IMR-90 (cell line): ENCODE measurements around the gene P4HA2. TPM values are rescaled to one million over a fixed set of nuclear protein-coding genes. Genes with fewer than 3 reads are reported as not detected.
A peak's percentile ranks its signal among the peaks of the same experiment; 100 is the strongest.

Experiments used
- ATAC-seq: fragments of 200-7000 bp; cut with Tn5 transposase; 2 replicates; pipeline ENCODE4 v1.9.1; 2020; ENCODE audit warnings: low read depth, mild to moderate bottlenecking, moderate library complexity
- BruUV-seq: library from RNA; stranded (reverse); fragments of 400-500 nt; replicated peaks from 2 replicates; lab custom pipeline; 2021; lab: Mats Ljungman, UMichigan
- CTCF ChIA-PET: fragments of 300-600 bp; formaldehyde crosslinking; extraction: SDS; loops from one replicate; lab custom pipeline; 2021; ENCODE audit warnings: antibody characterized with exemption; lab: Yijun Ruan, JAX
- POLR2A ChIA-PET: fragments of 300-600 bp; sonication (Branson Sonifier 250); formaldehyde crosslinking; loops from one replicate; lab custom pipeline; 2022; ENCODE audit warnings: antibody characterized with exemption; ENCODE audit not compliant: unreplicated experiment; lab: Charles Lee
- DNase-seq: peaks from one replicate; pipeline ENCODE4 v3.0.0; 2013
- H2AFZ ChIP-seq: replicated peaks from 2 replicates; pipeline ENCODE3; 2013; ENCODE audit warnings: low read length, mild to moderate bottlenecking; ENCODE audit not compliant: poor library complexity
- H2AK5ac ChIP-seq: 2 replicates; pipeline ENCODE4 v1.6.1; 2013; ENCODE audit warnings: low read depth, low read length, inconsistent platforms
- H2AK9ac ChIP-seq: replicated peaks from 2 replicates; pipeline ENCODE3; 2013; ENCODE audit warnings: mild to moderate bottlenecking, low read depth, low read length, moderate library complexity; ENCODE audit not compliant: poor library complexity
- H2BK120ac ChIP-seq: 2 replicates; pipeline ENCODE4 v1.6.1; 2013; ENCODE audit warnings: low read depth, low read length, inconsistent platforms
- H2BK15ac ChIP-seq: 3 replicates; pipeline ENCODE4 v1.6.1; 2013; ENCODE audit warnings: low read depth, low read length, inconsistent platforms
- H2BK20ac ChIP-seq: 2 replicates; pipeline ENCODE4 v1.6.1; 2013; ENCODE audit warnings: low read depth, mild to moderate bottlenecking, inconsistent platforms, low read length, moderate library complexity
- H2BK5ac ChIP-seq: 2 replicates; pipeline ENCODE4 v1.6.1; 2013; ENCODE audit warnings: mild to moderate bottlenecking, low read depth, low read length, inconsistent platforms; ENCODE audit not compliant: poor library complexity, severe bottlenecking
- H3K14ac ChIP-seq: replicated peaks from 2 replicates; pipeline ENCODE4 v1.6.1; 2013; ENCODE audit warnings: low read depth, low read length, inconsistent platforms
- H3K18ac ChIP-seq: 2 replicates; pipeline ENCODE4 v1.6.1; 2013; ENCODE audit warnings: low read depth, low read length, control low read depth
- H3K23ac ChIP-seq: 2 replicates; pipeline ENCODE4 v1.6.1; 2013; ENCODE audit warnings: low read depth, low read length, inconsistent platforms
- H3K27ac ChIP-seq: 2 replicates; pipeline ENCODE4 v1.5.1; 2013; ENCODE audit warnings: mild to moderate bottlenecking, control low read depth, low read length; ENCODE audit not compliant: insufficient read depth
- H3K27me3 ChIP-seq: 2 replicates; pipeline ENCODE4 v1.6.1; 2013; ENCODE audit warnings: low read length; ENCODE audit not compliant: control insufficient read depth, insufficient read depth
- H3K36me3 ChIP-seq: 2 replicates; pipeline ENCODE4 v1.6.1; 2013; ENCODE audit warnings: low read length, mixed read lengths; ENCODE audit not compliant: control insufficient read depth, insufficient read depth
- H3K4ac ChIP-seq: 2 replicates; pipeline ENCODE4 v1.6.1; 2013; ENCODE audit warnings: low read depth, low read length, inconsistent platforms
- H3K4me1 ChIP-seq: 2 replicates; pipeline ENCODE4 v1.6.1; 2013; ENCODE audit warnings: low read length, mixed read lengths; ENCODE audit not compliant: control insufficient read depth, insufficient read depth
- H3K4me2 ChIP-seq: 2 replicates; pipeline ENCODE4 v1.6.1; 2013; ENCODE audit warnings: low read depth, mild to moderate bottlenecking, control low read depth, low read length, moderate library complexity
- H3K4me3 ChIP-seq: 2 replicates; pipeline ENCODE4 v1.5.1; 2013; ENCODE audit warnings: low read depth, mild to moderate bottlenecking, control low read depth, low read length, moderate library complexity; ENCODE audit not compliant: insufficient read depth
- H3K56ac ChIP-seq: 2 replicates; pipeline ENCODE4 v1.6.1; 2013; ENCODE audit warnings: low read length, inconsistent platforms; ENCODE audit not compliant: insufficient read depth; ENCODE audit errors: extremely low read depth
- H3K79me1 ChIP-seq, 2 experiments: 2 replicates each; pipeline ENCODE4 v1.6.1; 2013; ENCODE audit warnings: low read length in 2 of 2, inconsistent platforms in 1 of 2, low read depth in 1 of 2
- H3K9ac ChIP-seq: 2 replicates; pipeline ENCODE4 v1.6.1; 2013; ENCODE audit warnings: low read depth, low read length, control low read depth
- H3K9me1 ChIP-seq: 2 replicates; pipeline ENCODE4 v1.6.1; 2013; ENCODE audit warnings: low read length, inconsistent platforms; ENCODE audit not compliant: insufficient read depth
- H3K9me3 ChIP-seq: 2 replicates; pipeline ENCODE4 v1.6.1; 2013; ENCODE audit warnings: low read length; ENCODE audit not compliant: control insufficient read depth, insufficient read depth
- H4K20me1 ChIP-seq: 2 replicates; pipeline ENCODE4 v1.6.1; 2013; ENCODE audit warnings: low read length, inconsistent platforms; ENCODE audit not compliant: insufficient read depth
- H4K5ac ChIP-seq: 2 replicates; pipeline ENCODE4 v1.6.1; 2013; ENCODE audit warnings: mild to moderate bottlenecking, low read depth, low read length, control low read depth
- H4K8ac ChIP-seq, 2 experiments: 2 replicates each; pipeline ENCODE4 v1.6.1; 2013; ENCODE audit warnings: low read depth in 2 of 2, low read length in 2 of 2, control low read depth in 1 of 2, inconsistent platforms in 1 of 2
- H4K91ac ChIP-seq: 2 replicates; pipeline ENCODE4 v1.6.1; 2013; ENCODE audit warnings: low read depth, low read length, inconsistent platforms; ENCODE audit not compliant: insufficient read depth
- BHLHE40 ChIP-seq: fragments of 150-350 bp; IDR thresholded peaks from 2 replicates; pipeline ENCODE4 v1.6.1; 2016; ENCODE audit warnings: mild to moderate bottlenecking, low read depth, low read length
- CEBPB ChIP-seq: IDR thresholded peaks from 2 replicates; pipeline ENCODE4 v1.6.1; 2012; ENCODE audit warnings: low read depth, low read length, improper control_type of control experiment
- CHD1 ChIP-seq: IDR thresholded peaks from 2 replicates; pipeline ENCODE4 v1.6.1; 2012; ENCODE audit warnings: low read depth, low read length, improper control_type of control experiment
- CTCF ChIP-seq: conservative IDR thresholded peaks from 2 replicates; pipeline ENCODE4 v1.5.1; 2012; ENCODE audit warnings: mild to moderate bottlenecking, low read depth, low read length, improper control_type of control experiment
- ELK1 ChIP-seq: fragments of 150-350 bp; IDR thresholded peaks from 2 replicates; pipeline ENCODE4 v1.6.1; 2016; ENCODE audit warnings: low read depth, mild to moderate bottlenecking, low read length, moderate library complexity, borderline replicate concordance
- FOS ChIP-seq: fragments of 150-350 bp; IDR thresholded peaks from 2 replicates; pipeline ENCODE4 v1.6.1; 2016; ENCODE audit warnings: low read depth, low read length
- MAFK ChIP-seq: IDR thresholded peaks from 2 replicates; pipeline ENCODE4 v1.6.1; 2012; ENCODE audit warnings: low read depth, low read length, improper control_type of control experiment
- MAZ ChIP-seq: IDR thresholded peaks from 2 replicates; pipeline ENCODE4 v1.6.1; 2012; ENCODE audit warnings: low read depth, mild to moderate bottlenecking, low read length, improper control_type of control experiment, moderate library complexity, borderline replicate concordance
- MXI1 ChIP-seq: IDR thresholded peaks from 2 replicates; pipeline ENCODE4 v1.6.1; 2012; ENCODE audit warnings: low read depth, mild to moderate bottlenecking, low read length, moderate library complexity, borderline replicate concordance
- NFE2L2 ChIP-seq: fragments of 150-350 bp; IDR thresholded peaks from 2 replicates; pipeline ENCODE4 v1.6.1; 2016; ENCODE audit warnings: low read depth, mild to moderate bottlenecking, low read length
- POLR2A ChIP-seq: IDR thresholded peaks from 2 replicates; pipeline ENCODE4 v1.6.1; 2012; ENCODE audit warnings: mild to moderate bottlenecking, low read depth, low read length
- RAD21 ChIP-seq: IDR thresholded peaks from 2 replicates; pipeline ENCODE4 v1.6.1; 2012; ENCODE audit warnings: low read length, improper control_type of control experiment
- RCOR1 ChIP-seq: IDR thresholded peaks from 2 replicates; pipeline ENCODE4 v1.6.1; 2012; ENCODE audit warnings: mild to moderate bottlenecking, low read length, improper control_type of control experiment; ENCODE audit not compliant: insufficient replicate concordance
- RFX5 ChIP-seq: IDR thresholded peaks from 2 replicates; pipeline ENCODE4 v1.8.0; 2012; ENCODE audit warnings: low read depth, mild to moderate bottlenecking, low read length, moderate library complexity
- SMC3 ChIP-seq: fragments of 150-350 bp; IDR thresholded peaks from 2 replicates; pipeline ENCODE4 v1.6.1; 2016; ENCODE audit warnings: low read depth, mild to moderate bottlenecking, antibody characterized with exemption, low read length, moderate library complexity
- USF2 ChIP-seq: fragments of 150-350 bp; IDR thresholded peaks from 2 replicates; pipeline ENCODE4 v1.6.1; 2017; ENCODE audit warnings: mild to moderate bottlenecking, antibody characterized with exemption, low read length, low read depth
- WGBS, 2 experiments: methylation state at CpG; one replicate each; pipeline versions ENCODE4 v1.1.5 to v1.1.7; 2013; ENCODE audit warnings: missing lambda C conversion rate in 2 of 2; ENCODE audit not compliant: insufficient read length in 1 of 2; ENCODE audit errors: extremely low coverage in 2 of 2; 5-methylcytosine and 5-hydroxymethylcytosine counted together
- dilution Hi-C: fragments of 300-500 bp; cut with HindIII; formaldehyde crosslinking; loops from one replicate; pipeline ENCODE4 v1.14.3; 2018; ENCODE audit warnings: low sequenced_read_pairs; ENCODE audit not compliant: unreplicated experiment
- in situ Hi-C: fragments of 300-500 bp; cut with MboI; formaldehyde crosslinking; loops from 3 replicates; pipeline ENCODE4 v1.14.3; 2019; ENCODE audit warnings: low sequenced_read_pairs, inconsistent platforms, mixed read lengths
- intact Hi-C: fragments of 100-400 bp; cut with micrococcal nuclease; formaldehyde crosslinking; loops from 2 replicates; pipeline ENCODE4 v1.10.0; 2022
- polyA plus RNA-seq, 3 experiments: library from polyadenylated mRNA; depleted of rRNA; stranded (reverse); fragments of >200 nt; gene quantifications; 2 replicates each; pipeline ENCODE4 v1.2.3, GENCODE V29; 2012; ENCODE audit warnings: low replicate concordance in 1 of 3
- total RNA-seq: library from RNA; depleted of rRNA; stranded (reverse); fragments of >200 nt; gene quantifications from 2 replicates; pipeline ENCODE4 v1.2.3, GENCODE V29; 2012

P4HA2 gene
- total and polyA plus RNA-seq, 2 of the 4 experiments (the other 2 are of a cell fraction): 186 to 225 TPM

GRCh38 chr5:132260051-132260450 is 32.4 kb upstream of the P4HA2 start:
- H3K23ac ChIP-seq: peak overlapping the region; percentile 96
- H3K14ac ChIP-seq: peak overlapping the region; percentile 98
- H3K9me3 ChIP-seq: no peaks in the 10 kb centered on the region
- H3K56ac ChIP-seq: peak overlapping the region; percentile 72; the same call in 1 of the 2 replicates
- ATAC-seq (no peak), DNase-seq (peak; percentile 61)
- peak overlapping the region; percentile 99 for H2AK9ac ChIP-seq
- peak overlapping the region; percentile 97 for H2BK5ac ChIP-seq
- H3K4me1 ChIP-seq: peaks cover 53% of the 10 kb centered on the region
- in situ Hi-C loops (no loop called here), dilution Hi-C loops (no loop called here), intact Hi-C loops (no loop called here)
- CTCF ChIA-PET: interaction anchor here (1.6 kb wide), 1 partner anchor 22 kb away, joined by 4 read pairs; no protein-coding TSS in a partner anchor
- H3K9ac ChIP-seq: peak overlapping the region; percentile 80
- 0 out of 2 replicates have a peak overlapping the region, but pooled peaks have one; percentile 92 for H3K4me3 ChIP-seq
- peaks cover 41% of the 10 kb centered on the region for H4K20me1 ChIP-seq
- WGBS, 2 experiments: 39% methylated on average over 6 of the region's 6 CpGs; no CpG with 5 or more reads in 1 of the 2 experiments
- peak overlapping the region; percentile 77 to 97 for H4K8ac ChIP-seq
- H4K5ac ChIP-seq: peak overlapping the region; percentile 91
- peak overlapping the region; percentile 91 for H4K91ac ChIP-seq
- TF ChIP-seq RCOR1 (no peak), ELK1 (no peak), MAZ (no peak), CHD1 (no peak), BHLHE40 (no peak), MXI1 (no peak), NFE2L2 (no peak), FOS (0 out of 2 replicates have a peak, but pooled peaks have one; percentile 15), RAD21 (no peak), CEBPB (no peak), SMC3 (0 out of 2 replicates have a peak, but pooled peaks have one; percentile 1), CTCF (no peak), USF2 (peak; percentile 41), POLR2A (peak; percentile 43), RFX5 (no peak), MAFK (no peak)
- H3K27me3 ChIP-seq: no peaks in the 10 kb centered on the region
- H2BK20ac ChIP-seq: peak overlapping the region; percentile 77
- H3K18ac ChIP-seq: peak overlapping the region; percentile 95
- H3K79me1 ChIP-seq: peaks cover 21 to 78% of the 10 kb centered on the region in 2 experiments
- H3K4me2 ChIP-seq: peak overlapping the region; percentile 85
- POLR2A ChIA-PET: no interaction called here
- H2AK5ac ChIP-seq: peak overlapping the region; percentile 97
- H3K36me3 ChIP-seq: peaks cover 16% of the 10 kb centered on the region
- H3K4ac ChIP-seq: peak overlapping the region; percentile 99
- peak overlapping the region; percentile 94 for H2BK120ac ChIP-seq
- H3K27ac ChIP-seq: peak overlapping the region; percentile 97
- peak overlapping the region; percentile 64 for H2AFZ ChIP-seq
- H3K9me1 ChIP-seq: peaks cover 52% of the 10 kb centered on the region
- BruUV-seq: no TSS peak
- H2BK15ac ChIP-seq: peak overlapping the region; percentile 91
